Stimulated activated memory B cell treated with anti-CD40 and anti-IgM and Interleukin-4, amounts not matched to agents 10 μg/mL and 1 μg/mL and 100 μg/mL, for 72 hours (primary cell): ENCODE results near the gene CYP26B1.

ENCODE experiments used
- ATAC-seq: fragments of 150-1000 bp; cut with Tn5 transposase; 2 replicates; pipeline ENCODE4 v1.10.0; 2021
- H3K27ac Mint-ChIP-seq: one replicate; pipeline ENCODE4 v1.8.0; 2022; ENCODE audit warnings: mild to moderate bottlenecking, mixed read lengths
- H3K27me3 Mint-ChIP-seq: one replicate; pipeline ENCODE4 v1.8.0; 2022; ENCODE audit warnings: mixed read lengths
- H3K36me3 Mint-ChIP-seq: one replicate; pipeline ENCODE4 v1.8.0; 2022; ENCODE audit warnings: mixed read lengths
- H3K4me1 Mint-ChIP-seq: one replicate; pipeline ENCODE4 v1.8.0; 2022; ENCODE audit warnings: mixed read lengths
- H3K4me3 Mint-ChIP-seq: one replicate; pipeline ENCODE4 v1.8.0; 2022; ENCODE audit warnings: mild to moderate bottlenecking, moderate library complexity, mixed read lengths
- H3K9me3 Mint-ChIP-seq: one replicate; pipeline ENCODE4 v1.8.0; 2022; ENCODE audit warnings: mixed read lengths

Gene CYP26B1

GRCh38 chr2:72082021-72082601, 65.6 kb downstream of the CYP26B1 start:
- no peak overlapping the region for H3K27ac Mint-ChIP-seq
- no peaks in the 10 kb centered on the region for H3K9me3 Mint-ChIP-seq
- H3K4me1 Mint-ChIP-seq = no peaks in the 10 kb centered on the region
- H3K36me3 Mint-ChIP-seq = no peaks in the 10 kb centered on the region
- no peak overlapping the region for H3K4me3 Mint-ChIP-seq
- peaks cover 5% of the 10 kb centered on the region for H3K27me3 Mint-ChIP-seq
- no peak for ATAC-seq

- no peaks in the 10 kb centered on the region for H3K9me3 Mint-ChIP-seq
- no peak overlapping the region for H3K27ac Mint-ChIP-seq
- no peaks in the 10 kb centered on the region for H3K4me1 Mint-ChIP-seq
- peaks cover 5% of the 10 kb centered on the region for H3K27me3 Mint-ChIP-seq
- ATAC-seq = no peak
- H3K36me3 Mint-ChIP-seq = no peaks in the 10 kb centered on the region
- H3K4me3 Mint-ChIP-seq = no peak overlapping the region
Observed at GRCh38 chr2:72081451-72081850, 66.2 kb downstream of the CYP26B1 start.

GRCh38 chr2:72080286-72081145, 67.1 kb downstream of the CYP26B1 start:
- H3K9me3 Mint-ChIP-seq = peaks cover 2% of the 10 kb centered on the region
- no peak overlapping the region for H3K27ac Mint-ChIP-seq
- H3K4me1 Mint-ChIP-seq = no peaks in the 10 kb centered on the region
- no peaks in the 10 kb centered on the region for H3K36me3 Mint-ChIP-seq
- H3K4me3 Mint-ChIP-seq = no peak overlapping the region
- H3K27me3 Mint-ChIP-seq = peaks cover 5% of the 10 kb centered on the region
- ATAC-seq = no peak
